HG02840 (cell line): ENCODE measurements around the gene GARIN5A.

Experiments
- ATAC-seq: cut with Tn5 transposase; IDR thresholded peaks from one replicate; pipeline ENCODE4 v1.9.1; 2021; ENCODE audit warnings: mild to moderate bottlenecking, moderate library complexity, moderate number of reproducible peaks; ENCODE audit not compliant: unreplicated experiment, low FRiP score

GARIN5A gene

DNA sequence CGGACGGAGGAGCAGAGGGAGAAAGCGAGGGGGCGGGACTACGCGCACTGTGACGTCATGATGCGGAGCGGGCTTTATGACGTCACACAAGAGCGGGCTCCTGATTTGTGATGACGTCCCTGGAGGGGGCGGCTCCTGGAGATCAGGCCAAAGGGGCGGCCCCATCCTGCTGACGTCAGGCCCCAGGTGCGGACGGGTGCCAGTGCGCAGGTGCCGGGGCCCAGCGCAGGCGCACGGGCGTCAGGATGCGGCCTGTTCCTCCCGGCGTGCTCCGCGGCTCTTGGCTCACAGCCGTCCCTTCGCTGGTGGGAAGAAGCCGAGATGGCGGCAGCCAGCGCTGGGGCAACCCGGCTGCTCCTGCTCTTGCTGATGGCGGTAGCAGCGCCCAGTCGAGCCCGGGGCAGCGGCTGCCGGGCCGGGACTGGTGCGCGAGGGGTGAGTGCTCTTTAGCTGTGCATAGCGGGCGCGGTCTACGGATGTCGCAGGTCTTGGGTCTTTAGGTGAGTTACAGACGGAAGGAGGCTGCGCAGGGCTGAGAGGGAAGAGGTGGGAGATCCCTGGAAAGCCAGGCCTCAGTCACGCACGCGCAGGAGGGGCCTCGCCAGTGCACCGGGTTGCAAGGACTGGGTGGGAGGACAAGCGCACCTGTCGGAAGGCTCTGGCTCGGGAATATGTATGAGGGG, at the start of gene GARIN5A, which contains the start of gene EMC10:
Gene GARIN5A, minus strand, starts transcription at position 625 of the 683 bp plus-strand sequence. Its CDS starts 460 bp downstream, at position 165.
Gene EMC10, plus strand, starts transcription at position 284 of the 683 bp plus-strand sequence. Its CDS starts 38 bp downstream, at position 322.
- peak; percentile 62 for ATAC-seq

DNA sequence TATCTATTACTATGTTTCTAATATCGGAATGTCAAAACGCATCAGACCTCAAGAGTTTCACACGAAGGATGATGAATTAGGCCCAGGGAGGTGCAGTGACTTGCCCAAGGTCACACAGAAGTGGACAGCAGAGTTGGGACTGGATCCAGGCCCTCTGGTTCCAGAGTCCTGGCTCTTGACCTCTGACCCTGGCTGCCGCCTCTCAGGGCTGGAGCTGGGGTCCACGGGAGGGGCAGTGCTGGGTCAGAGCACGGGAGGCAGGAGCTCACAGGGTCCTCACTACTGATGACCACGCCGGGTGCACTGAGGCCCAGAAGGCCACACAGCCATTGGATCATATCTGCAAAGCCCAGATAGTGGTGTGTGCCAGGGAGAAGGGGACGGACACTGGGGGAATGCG, 46.2 kb upstream of the GARIN5A start:
- no peak for ATAC-seq

DNA sequence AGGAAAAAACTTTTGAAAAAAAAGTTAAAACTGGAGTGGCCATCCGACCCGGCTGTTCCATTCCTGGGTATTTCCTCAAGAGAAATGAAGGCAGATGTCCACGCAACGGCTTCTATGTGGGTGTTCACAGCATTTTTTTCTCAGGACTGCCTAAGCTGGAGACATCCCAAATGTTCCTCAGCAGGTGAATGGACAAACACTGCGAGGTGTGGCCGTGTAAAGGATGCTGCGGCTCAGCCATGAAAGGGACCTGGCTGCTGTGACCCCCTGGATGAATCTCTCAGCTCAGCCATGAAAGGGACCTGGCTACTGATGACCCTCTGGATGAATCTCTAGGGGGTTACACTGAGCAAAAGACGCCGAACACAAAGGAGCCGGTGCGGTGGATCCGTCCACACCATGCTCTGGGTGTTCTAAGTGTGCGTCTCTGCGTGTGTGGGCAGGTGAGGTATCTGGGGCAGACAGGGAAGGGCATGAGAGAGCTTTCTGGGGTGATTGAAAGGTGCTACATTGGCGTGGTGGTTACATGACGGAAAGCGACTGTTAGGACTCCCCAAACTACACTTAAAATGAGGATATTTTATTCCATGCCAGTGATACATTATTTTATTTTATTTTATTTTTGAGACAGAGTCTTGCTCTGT, 44.3 kb upstream of the GARIN5A start:
- ATAC-seq, result no peak

- no peak for ATAC-seq
Measured at GRCh38 chr19:50519006-50519575, 42.4 kb upstream of the GARIN5A start.

GRCh38 chr19:50518091-50519005, 41.7 kb upstream of the GARIN5A start:
- ATAC-seq, result no peak

DNA sequence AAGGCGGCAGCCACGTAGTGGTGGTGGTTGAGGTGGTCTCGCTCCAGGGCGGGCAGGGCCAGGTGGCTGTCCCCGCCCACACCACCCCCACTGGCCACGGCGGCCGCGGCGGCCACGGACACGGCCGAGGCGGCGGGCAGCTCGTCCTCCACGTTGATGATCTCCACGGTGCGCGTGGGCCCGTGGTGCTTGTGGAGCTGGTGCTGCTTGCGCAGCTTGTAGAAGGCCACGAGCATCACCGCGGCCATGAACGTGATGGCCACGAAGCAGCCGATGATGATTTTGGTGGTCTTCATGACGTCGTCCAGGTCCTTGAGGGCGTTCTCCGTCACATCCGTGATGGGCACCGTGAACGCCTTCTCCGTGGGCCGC, 41.0 kb upstream of the GARIN5A start:
- no peak for ATAC-seq

DNA sequence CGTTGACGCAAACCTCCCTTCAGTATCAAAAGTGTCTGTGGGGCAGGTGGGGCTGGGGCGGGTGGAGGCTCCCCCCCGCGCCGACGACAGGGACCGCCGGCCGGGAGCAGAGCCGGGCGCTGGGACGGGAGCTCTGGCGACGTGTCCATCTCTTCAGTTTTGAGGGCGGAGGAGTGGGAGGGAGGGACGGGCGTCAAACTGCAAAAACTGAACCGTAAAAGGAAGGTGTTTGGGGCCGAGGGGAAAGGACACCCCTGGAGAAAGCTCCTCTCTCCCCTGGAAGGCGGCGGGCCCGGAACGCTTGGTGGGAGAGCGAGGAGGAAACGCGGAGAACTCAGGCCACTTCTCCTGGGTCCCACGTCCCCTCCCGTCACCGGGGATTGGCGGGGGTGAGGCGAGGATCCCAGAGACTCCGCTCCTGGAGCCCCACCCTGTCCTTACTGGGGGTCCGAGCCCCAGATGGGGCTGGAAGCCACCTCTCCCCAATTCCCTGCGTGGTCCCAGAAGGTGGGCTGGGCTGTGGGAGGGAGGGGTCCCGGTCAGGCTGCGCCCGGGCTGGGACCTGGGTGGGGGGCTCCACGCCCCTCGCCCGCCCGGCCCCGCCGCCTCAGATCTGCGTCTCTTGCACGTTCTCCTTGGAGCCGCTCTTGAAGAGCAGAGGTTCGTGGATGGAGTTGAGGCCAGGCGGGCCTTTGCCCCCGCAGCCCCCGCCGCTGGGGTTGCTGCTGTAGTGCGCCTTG, 40.5 kb upstream of the GARIN5A start:
- ATAC-seq, result no peak

GRCh38 chr19:50516456-50516855, 39.8 kb upstream of the GARIN5A start:
- ATAC-seq, result no peak

- no peak for ATAC-seq
Measured at GRCh38 chr19:50515168-50515561, 38.5 kb upstream of the GARIN5A start.

DNA sequence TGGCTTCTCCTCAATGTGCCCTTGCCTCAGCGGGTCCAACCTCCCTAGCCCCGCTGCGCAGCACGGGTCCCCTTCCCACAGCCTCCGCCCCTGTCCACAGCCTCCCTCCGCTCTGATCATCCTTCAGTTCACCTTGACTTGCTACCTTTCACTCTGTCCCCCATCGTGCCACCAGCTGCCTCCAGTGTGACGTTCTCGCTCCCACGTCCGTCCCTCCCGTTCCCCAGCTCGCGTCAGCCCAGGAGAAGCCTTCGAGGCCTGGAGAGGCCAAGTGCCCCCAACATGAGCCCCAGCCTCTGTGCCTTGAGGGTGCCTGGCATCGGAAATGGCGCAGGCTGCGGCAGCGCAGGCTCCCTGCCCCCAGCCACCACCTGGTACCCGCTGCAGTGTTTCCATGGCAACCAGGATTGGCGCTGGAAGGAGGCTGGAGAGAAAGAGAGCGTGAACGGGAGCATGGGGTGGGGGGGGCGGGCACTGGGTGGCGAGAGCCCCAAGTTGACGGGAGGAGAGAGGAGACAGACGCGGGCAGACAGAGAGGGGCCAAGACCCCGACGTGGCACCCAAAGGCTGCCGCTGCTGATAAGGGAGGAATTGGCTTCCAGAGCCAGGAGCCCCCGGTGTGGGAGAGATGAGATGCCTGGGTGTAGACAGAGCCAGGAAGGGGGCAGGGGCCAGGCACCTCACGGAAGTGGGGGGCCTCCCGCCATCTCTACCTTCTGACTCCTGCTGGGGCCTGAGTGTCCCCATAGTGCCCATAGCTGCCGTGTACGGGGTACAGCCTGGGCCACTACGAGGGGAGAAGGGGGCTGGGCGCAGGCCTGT, 37.9 kb upstream of the GARIN5A start:
- no peak for ATAC-seq

- no peak for ATAC-seq
Measured at GRCh38 chr19:50513746-50514345, 37.2 kb upstream of the GARIN5A start, which contains the start of gene ASPDH. TSS of gene ASPDH (minus strand) at chr19:50513913. CDS start at chr19:50513823, 90 bp downstream.

DNA sequence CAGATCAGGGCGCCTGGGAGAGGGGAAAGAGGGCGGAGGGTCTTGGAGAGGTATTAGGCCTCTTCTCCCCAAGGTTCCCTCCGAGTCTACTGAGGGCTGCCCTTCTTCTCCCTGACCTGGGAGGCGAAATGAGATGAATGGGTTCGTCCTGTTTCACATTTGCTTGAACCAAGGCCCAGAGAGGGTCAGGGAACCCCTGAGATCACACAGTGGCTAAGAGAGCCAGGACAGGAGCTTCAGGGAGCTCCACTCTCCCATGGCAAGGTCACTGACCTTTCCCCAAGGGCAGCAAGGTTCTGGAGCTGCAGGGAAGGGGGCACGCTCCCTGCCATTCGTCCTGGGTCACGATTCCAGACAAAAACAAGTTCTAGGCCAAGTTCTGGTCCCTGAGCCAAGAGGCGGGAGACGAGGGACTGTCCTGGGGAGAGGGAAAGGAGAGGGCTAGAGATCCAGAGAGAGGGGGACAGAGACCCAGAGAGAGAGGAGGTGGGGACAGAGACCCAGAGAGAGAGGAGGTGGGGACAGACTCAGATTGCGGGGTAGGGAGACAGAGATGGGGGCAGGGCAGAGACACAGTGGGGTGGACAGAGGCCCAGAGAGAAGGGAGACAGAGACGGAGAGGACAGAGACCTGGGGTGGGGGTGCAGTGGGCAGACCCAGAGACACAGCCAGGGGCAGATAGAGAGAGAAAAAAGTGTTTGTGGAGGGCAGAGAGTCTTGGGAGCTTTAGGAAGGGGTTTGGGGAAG, 36.5 kb upstream of the GARIN5A start:
- ATAC-seq, result no peak

GRCh38 chr19:50512112-50512998, 35.7 kb upstream of the GARIN5A start:
- no peak for ATAC-seq

DNA sequence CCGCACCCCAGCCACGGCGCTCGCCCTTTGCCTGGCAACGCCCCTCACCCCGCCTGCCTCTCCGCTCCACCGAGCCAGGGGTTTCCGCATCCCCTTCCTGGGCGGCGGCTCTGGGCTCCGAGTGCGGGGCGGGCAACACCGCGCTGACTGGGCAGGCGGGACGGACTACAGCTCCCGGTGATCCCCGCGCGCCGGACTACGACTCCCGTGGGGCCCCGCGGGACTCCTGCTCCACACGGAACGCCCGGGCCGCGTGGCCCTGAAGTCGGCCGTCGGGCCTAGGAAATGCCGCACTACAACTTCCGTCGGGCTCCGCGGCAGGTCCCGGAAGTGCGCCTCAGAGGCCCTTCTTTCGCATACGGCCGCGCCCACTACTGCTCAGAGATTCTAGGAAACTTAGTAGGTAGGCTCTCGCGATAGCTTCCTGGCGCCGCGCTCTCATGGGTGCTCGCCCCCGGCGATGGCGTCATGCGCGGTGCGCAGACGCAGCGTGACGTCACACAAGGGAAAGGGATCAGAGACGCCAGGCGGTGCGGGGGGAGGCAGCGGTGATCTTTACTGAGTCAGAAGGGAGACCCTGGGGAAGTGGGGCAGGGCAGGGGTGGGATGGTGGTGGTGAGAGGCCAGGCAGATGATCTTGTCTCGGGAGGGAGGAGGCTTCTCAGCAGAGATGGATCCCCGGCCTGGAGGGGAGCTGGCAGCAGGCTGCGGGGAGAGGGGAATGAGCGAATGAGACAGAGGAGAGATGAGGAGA, 34.6 kb upstream of the GARIN5A start, which contains the start of gene JOSD2:
Gene JOSD2, minus strand, starts transcription at position 123 of the 754 bp plus-strand sequence. CDS start 760 bp downstream, outside the sequence.
- ATAC-seq, result peak; percentile 88

DNA sequence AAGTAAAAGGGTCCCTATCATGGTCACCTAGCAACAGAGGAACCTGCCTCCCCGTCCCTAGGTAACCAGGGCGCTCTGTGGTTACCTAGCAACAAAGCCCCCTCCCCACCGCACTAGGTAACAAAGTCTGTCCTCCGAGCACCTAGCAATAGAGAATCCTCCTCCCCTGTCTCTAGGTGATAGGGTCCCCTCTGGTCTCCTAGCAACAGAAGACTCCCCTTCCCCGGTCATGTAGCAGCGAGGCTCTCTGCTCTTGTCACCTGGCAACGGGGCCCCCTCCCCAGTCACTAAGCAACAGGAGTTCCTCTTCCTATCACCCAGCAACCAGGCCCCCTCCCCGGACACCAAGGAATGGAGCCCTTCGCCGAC, 34.0 kb upstream of the GARIN5A start:
- ATAC-seq, result no peak

GRCh38 chr19:50510121-50510670, 33.5 kb upstream of the GARIN5A start:
- ATAC-seq, result no peak
